NT2/D1 (cell line): ENCODE results near the gene PTGER3.

Experiments
- SUZ12 ChIP-seq: IDR thresholded peaks from 2 replicates; pipeline ENCODE4 v1.6.1; 2011; ENCODE audit not compliant: insufficient read length, insufficient read depth; ENCODE audit errors: extremely low read depth
- YY1 ChIP-seq: IDR thresholded peaks from 2 replicates; pipeline ENCODE4 v1.6.1; 2011; ENCODE audit not compliant: insufficient read length, insufficient read depth
- ZNF274 ChIP-seq: IDR thresholded peaks from 2 replicates; pipeline ENCODE4 v1.6.1; 2011; ENCODE audit warnings: mild to moderate bottlenecking, low read depth, low read length

- TF ChIP-seq SUZ12 (no peak), YY1 (no peak), ZNF274 (no peak)
Observed at GRCh38 chr1:71053146-71053545, 5.5 kb upstream of the PTGER3 start.
